OCI-LY1 (cell line): ENCODE data around the gene DAAM2.

Source experiments
- EZH2 ChIP-seq: fragments of 200-600 bp; sonication (generic), shearing (Covaris generic); IDR thresholded peaks from 2 replicates; pipeline ENCODE4 v1.8.0; 2017; ENCODE audit warnings: borderline replicate concordance, mixed run types, mild to moderate bottlenecking, antibody characterized with exemption, low read length, moderate library complexity, mixed read lengths
- TF ChIP-seq, protein P1 (sequence below): fragments of 200-600 bp; sonication (generic), shearing (Covaris generic); IDR thresholded peaks from 2 replicates; pipeline ENCODE4 v1.5.1; 2017; ENCODE audit warnings: mild to moderate bottlenecking, antibody characterized with exemption, low read length, moderate library complexity, mixed read lengths

DNA sequence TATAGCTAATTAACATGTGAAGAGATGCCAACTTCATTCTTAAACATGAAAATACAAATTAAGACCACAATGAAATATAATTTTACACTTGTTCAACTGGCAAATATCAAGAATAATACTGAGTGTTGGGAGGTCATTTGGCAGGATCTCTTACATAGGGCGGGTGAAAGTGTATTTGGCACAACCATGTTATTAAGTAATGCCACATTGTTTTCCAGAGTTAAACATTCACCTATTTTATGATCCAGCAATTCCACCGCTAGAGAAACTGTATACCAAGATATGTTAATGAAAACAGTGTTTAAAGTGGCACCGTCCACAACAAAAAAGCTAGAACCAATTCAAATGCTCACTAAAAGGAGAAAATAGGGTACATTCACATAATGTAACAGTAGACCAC lies 128.0 kb downstream of the DAAM2 start:
- TF ChIP-seq, protein P1, sequence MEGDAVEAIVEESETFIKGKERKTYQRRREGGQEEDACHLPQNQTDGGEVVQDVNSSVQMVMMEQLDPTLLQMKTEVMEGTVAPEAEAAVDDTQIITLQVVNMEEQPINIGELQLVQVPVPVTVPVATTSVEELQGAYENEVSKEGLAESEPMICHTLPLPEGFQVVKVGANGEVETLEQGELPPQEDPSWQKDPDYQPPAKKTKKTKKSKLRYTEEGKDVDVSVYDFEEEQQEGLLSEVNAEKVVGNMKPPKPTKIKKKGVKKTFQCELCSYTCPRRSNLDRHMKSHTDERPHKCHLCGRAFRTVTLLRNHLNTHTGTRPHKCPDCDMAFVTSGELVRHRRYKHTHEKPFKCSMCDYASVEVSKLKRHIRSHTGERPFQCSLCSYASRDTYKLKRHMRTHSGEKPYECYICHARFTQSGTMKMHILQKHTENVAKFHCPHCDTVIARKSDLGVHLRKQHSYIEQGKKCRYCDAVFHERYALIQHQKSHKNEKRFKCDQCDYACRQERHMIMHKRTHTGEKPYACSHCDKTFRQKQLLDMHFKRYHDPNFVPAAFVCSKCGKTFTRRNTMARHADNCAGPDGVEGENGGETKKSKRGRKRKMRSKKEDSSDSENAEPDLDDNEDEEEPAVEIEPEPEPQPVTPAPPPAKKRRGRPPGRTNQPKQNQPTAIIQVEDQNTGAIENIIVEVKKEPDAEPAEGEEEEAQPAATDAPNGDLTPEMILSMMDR: no peak
- TF ChIP-seq EZH2: no peak
